ENCODE data around the gene SLC17A1. TPM values are rescaled to one million over a fixed set of nuclear protein-coding genes. Genes with fewer than 3 reads are reported as not detected.

The SLC17A1 gene
- not detected in 2 replicates for total RNA-seq

GRCh38 chr6:25831532-25832306 lies at the start of gene SLC17A1:
TSS of gene SLC17A1 (minus strand) at chr6:25832052. CDS start at chr6:25830557, 1,495 bp downstream.

GRCh38 chr6:25874118-25874517 lies 42.3 kb upstream of the SLC17A1 start, which contains the start of gene SLC17A3:
TSS of gene SLC17A3 (minus strand) at chr6:25874243. CDS start at chr6:25868387, 5,856 bp downstream.

GRCh38 chr6:25754535-25754934 lies 77.3 kb downstream of the SLC17A1 start, which contains the start of gene SLC17A4:
TSS of gene SLC17A4 (plus strand) at chr6:25754742. CDS start at chr6:25761963, 7,221 bp downstream.

Other genes with a start within 250 kb of the SLC17A1 start
- not detected in 2 replicates for gene SCGN, start 179.8 kb downstream of the SLC17A1 start, total RNA-seq
- gene SLC17A4, start 77.3 kb downstream of the SLC17A1 start, total RNA-seq, result not detected in 2 replicates
- not detected in 2 replicates for gene SLC17A3, start 42.2 kb upstream of the SLC17A1 start, total RNA-seq
- gene SLC17A2, start 98.6 kb upstream of the SLC17A1 start, total RNA-seq, result not detected in 2 replicates
- gene TRIM38, start 130.8 kb upstream of the SLC17A1 start, total RNA-seq, result 14.7 and 15.1 TPM in 2 replicates